Non-pigmented ciliary epithelial cell (primary cell): ENCODE results near the gene UBE2F.
A peak's percentile ranks its signal among the peaks of the same experiment; 100 is the strongest.
"Not testable (repeated sequence)": the region's sequence is repeated elsewhere in the genome, so short reads cannot be mapped to it uniquely, and the experiment has no call there.

Experiments used
- DNase-seq: peaks from one replicate; pipeline ENCODE4 v3.0.0-alpha.2; 2010; ENCODE audit warnings: low read depth

UBE2F gene

DNA sequence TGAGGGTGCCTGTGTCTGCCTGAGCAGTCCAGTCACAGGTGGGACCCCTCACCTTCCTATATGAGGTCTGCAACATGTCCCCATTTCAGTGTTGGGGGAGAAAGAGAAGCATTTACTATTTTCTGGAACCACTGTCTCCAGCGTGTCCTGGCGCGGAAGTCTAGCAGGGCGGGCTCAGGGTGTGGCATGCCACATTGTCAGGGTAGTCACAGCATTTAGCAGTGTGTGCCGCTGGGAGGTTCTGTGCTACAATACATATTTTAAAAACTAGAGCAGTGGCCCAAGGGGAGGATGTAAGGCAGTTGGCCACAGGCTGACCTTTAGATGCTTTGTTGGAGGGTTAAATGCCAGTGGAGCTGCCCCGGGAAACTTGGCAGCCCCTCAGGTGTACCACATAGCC, 12.5 kb downstream of the UBE2F start:
- no peak for DNase-seq

DNA sequence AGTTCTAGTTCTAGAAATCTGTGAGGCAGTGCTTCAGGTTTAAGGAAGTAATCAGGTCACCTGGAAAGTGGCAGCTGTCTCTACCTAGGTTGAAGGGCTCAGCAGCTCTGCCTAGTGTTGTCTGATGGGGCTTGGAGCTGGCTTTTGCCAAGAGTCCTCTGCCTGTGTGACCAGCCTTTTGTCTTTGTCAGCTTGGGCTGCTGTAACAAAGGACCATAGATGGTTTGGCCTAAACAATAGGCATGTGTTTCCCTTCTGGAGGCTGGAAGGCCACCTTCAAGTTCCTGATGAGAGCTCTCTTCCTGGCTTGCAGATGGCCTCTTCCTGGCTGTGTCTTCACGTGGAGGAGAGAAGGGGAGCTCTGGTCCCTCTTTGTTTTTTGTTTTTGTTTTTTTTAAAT, 13.3 kb downstream of the UBE2F start:
- no peak for DNase-seq

DNA sequence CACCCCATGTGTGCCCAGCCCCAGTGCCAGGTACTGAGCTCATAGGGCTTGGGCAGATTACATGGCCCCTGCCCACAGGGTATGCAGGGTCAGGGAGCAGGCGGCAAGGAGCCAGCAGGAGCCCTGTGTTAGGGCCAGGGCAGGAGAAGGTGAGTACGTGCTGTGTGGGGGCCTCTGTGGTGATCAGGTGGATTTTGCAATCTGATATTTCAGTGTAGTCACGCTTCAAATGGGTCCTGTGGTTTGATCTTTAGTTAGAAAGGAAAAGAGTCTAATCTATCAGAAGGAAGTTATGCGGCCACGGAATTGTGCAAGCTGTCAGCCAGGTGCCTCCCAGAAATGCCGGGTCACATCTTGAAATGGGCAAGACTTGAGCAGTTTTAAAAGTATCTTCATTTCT, 13.9 kb downstream of the UBE2F start:
- DNase-seq, result no peak

DNA sequence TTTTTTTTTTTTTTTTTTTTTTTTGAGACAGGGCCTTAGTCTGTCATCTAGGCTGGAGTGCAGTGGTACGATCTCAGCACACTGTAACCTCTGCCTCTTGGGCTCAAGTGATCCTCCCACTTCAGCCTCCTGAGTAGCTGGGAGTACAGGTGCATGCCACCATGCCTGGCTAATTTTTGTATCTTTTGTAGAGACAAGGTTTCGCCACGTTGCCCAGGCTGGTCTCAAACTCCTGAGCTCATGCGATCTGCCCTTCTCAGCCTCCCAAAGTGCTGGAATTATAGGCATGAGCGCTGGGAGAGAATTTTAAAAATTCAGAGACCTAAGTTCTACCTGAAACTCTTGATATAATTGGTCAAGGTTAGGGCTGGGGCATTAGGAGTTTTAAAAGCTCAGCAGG, 14.8 kb downstream of the UBE2F start:
- not testable (repeated sequence) for DNase-seq

DNA sequence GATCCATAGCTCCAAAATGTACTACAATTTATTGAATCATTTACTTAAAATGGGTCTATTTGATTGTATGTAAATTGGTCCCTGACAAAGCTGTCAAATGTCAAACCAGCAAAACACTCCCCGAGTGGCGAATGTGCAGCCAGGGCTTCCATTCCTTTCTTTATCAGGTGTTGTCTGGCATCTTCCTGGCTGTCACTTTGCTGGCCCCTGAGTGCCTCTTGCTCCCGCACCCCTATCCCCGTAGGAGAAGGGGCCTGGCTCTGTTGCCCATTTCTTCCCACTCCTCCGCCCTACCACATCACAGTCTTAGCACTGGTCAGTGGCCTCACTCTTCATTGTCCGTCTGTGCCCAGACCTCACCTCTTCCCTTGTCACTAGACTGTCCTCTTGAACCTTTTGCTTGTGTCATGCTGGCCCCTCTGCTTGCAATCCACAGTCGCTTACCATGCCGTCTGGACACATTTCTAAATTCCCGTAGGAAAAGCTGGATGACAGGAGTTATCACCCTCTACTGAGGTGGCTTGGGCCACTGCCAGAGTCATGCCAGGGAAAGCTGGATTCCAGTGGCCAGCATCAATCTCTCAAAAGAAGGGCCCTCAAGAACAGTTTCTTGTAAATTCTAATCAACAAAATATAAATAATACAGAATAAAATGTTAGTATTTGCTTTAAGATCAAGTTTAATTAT, 15.4 kb downstream of the UBE2F start:
- DNase-seq, result no peak

DNA sequence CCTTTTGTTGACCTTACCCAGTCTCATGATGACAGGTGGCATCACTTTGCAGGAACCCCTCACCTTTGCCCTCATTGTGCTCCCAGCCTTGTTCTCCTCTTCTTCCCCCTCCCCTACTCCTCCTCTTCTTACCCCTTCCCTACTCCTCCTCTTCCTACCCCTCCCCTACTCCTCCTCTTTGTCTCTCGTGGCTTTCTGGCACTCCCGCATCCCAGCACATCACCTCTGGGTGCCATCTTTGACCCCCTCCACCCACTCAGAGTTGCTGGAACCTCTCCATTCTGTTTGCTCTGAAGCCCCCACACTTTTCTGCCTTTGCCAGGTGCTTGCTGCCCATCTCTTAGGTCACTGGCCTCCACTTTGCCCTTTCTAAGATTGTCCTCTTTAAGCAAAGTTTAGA, 17.1 kb downstream of the UBE2F start:
- DNase-seq, result no peak

DNA sequence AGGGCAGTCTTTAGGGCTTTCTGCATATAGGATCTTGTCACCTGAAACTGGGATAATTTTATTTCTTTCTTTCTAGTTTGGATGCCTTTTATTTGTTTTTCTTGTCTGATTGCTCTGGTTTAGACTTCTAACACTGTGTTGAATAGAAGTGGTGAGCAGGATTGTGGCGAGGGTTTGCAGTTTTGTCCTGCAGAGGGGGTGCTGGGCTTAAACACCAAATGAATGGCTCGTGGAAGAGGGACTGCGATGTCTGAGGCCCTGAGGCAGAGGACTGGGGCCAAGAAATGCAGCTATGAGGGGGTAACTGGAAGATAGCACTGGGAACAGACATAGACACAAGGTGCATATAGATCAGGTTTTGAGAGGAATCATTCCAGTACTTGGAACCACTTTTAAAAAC, 20.5 kb downstream of the UBE2F start:
- DNase-seq, result no peak

DNA sequence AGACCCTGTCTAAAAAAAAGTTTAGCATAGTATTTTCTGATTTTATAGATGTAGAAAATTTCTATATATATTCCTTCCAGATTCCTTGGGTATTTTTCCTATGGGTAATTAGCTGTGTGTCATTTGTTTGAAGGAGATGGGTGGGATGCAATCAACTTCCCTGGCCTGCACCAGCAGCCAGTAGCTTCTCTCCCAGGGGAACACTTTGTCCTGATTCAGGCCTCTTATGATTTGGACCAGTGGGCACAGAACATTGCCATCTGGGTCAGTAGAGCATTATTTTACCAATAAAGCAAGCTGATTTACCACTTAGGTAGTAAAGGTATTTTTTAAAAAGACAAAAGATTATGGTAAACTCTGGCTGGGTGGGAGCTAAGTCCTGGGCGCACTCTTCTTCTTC, 26.9 kb downstream of the UBE2F start:
- no peak for DNase-seq

DNA sequence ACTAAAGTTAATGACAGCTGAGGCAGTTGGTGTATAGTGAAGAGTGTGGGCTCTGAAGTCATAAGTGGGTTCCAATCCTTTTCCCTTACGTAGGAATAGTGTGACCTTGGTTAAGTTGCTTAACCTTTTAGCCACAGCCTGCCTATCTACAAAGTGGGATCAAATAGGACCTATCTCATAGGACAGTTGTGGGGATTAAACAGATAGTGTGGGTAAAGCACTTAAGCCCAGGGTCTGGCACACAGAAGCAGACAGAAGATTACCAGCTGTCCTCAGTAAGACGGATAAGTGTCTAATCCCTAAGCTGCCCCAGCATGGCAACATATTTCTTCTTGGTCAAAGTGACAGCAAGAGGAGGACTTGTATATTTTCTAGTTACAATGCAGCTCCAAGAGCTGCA, 28.2 kb downstream of the UBE2F start:
- no peak for DNase-seq

DNA sequence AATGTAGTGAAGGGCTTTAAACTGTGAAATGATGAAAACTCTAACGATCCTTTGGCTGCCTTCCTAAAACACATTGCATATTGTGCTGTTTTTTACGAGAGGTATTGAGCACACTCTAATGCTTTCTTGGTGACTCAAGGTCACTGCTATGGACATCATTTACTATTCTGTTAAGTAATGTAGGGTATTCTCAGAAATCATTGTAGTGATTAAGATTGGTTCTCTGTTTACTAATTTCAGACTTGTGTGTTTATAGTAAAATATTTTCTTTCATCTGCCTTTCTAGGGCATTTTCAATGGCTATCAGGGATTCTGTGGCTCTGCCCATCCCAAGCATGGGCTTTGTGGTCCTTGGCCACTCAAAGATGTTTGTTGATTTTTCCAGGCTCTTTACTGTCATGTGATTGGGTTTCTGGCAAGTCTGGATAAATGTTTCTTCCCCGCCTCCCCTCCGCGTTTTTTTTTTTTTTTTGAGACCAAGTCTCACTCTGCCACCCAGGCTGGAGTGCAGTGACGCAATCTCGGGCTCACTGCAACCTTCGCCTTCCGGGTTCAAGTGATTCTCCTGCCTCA, 29.3 kb downstream of the UBE2F start:
- peak; percentile 15 for DNase-seq

DNA sequence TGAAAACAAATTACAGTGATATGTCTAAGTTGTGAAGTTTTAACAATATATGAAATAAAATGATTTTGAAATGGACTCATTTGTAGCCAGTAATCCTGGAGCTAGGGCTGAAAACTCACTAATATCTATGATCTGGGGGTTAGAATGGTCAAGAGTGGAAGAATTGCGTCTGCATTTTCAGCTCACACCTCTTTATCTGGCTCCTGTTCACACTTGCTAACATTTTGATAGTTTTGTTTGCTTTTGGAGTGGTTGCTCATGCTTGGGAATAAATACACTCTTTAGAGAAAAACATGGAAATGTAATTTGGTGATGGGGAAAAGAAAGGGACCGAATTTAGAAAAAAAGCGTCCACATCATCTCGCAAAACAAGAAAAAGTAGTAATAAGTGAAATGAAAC, 30.7 kb downstream of the UBE2F start:
- DNase-seq, result no peak

DNA sequence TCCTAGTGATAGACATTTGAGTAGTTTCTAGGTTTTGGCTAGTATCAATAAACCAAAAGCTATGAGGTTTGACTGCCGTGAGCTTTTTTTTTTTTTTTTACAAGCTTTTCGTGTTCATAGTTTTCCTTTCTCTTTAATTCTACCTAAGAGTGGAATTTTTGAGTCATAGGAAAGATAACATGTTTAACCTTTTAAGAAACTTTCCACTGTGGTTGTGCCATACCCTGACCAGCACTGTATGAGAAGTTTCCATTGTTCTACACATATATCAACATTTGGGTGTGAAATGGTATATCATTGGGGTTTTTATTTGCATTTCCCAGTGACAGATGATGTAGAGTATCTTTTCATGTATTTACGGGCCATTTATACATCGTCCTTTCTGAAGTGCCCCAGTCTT, 31.7 kb downstream of the UBE2F start:
- DNase-seq, result peak; percentile 13

DNA sequence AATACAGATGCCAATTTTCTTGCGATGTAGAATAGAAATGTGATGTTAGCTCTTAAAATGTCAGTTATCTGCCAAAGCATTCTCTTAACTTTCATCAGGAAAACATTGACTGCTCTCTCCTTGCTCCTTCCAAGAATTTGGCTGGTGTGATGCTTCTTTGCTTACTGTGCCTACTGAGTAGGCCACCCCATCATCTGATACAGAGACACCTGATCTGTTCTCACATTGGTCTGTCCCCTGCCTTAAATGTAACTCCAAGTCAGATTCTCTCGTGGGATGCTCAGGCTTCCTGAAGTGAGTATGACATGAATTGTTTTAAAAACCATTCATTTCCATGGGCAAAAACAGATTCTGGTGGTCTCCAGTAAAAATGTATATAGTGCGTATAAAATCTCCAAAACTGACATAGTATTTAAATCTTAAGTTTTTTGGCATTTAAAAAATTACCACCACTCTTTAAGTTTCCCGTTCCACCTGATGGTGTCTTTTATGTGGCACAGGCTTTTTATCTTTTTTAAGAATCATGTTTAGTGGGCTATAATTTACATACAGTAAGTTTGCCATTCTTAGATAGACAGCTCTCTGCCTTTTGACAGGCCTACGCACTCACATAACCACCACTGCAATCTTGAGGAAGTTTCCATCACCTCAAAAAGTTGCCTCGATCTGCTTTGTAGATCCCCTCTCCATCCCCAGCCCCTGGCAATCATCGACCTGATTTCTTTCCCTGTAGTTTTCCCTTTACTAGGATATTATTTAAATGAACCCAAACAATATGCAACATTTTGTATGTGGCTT, 36.6 kb downstream of the UBE2F start:
- DNase-seq, result no peak

DNA sequence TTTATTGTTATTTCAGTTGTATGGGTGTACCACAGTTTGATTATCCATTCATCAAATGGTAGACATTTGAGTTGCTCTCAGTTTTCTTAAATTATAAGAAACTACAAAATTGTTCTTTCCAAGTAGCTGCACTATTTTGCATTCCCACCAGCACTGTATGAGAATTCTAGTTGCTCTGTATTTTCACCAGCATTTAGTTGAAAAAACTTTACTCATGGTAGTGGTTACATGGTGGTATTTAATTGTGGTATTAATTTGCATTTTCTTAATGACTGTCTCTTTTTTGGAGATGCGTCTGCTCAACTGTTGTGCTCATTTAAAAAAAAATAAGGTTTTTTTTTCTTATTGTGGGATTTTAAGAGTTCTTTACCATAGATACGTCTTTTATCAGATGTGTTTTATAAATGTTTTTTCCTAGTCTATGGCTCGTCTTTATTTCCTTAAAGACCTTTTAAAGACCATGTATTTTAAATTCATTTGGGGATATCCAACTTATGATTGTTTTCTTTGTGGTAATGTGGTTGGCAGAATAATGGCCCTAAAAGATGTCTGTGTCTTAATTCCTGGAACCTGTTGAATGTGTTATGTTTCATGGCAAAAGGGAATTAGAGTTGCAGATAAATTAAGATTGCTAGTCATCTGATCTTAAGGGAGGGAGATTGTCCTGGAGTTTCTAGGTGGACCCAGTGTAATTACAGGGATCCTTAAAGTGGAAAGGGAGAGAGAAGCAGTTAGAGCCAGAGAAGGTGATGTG, 37.4 kb downstream of the UBE2F start:
- no peak for DNase-seq

DNA sequence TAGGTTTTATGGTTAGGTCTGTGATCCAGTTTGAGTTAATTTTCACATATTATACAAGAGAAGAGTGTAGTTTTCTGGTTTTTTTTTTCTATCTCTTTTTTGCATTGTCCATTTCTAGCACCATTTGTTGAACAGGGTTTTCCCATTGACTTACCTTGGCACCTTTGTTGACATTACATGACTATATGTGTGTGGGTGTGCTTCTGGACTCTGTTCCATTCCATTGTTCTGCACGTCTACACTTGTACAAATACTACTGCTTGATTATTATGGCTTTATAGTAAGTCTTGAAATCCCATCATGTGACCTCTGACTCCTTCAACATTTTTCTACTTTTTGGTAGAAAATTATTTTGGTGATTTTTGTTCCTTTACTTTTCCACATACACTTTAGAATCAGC, 38.7 kb downstream of the UBE2F start:
- DNase-seq, result no peak

DNA sequence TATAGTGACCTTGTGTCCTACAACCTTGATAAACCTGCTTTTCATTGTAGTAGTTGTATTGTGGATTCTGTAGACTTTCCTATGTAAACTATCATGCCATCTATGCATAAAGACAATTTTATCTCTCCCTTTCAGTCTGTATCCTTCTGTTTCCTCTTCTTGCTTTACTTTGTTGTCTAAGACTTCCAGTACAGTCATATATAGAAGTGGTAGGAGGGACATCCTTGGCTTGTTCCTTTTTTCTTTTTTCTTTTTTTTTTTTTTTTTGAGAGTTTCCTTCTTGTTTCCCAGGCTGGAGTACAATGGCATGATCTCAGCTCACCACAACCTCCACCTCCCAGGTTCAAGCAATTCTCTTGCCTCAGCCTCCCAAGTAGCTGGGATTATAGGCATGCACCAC, 39.7 kb downstream of the UBE2F start:
- DNase-seq, result no peak

DNA sequence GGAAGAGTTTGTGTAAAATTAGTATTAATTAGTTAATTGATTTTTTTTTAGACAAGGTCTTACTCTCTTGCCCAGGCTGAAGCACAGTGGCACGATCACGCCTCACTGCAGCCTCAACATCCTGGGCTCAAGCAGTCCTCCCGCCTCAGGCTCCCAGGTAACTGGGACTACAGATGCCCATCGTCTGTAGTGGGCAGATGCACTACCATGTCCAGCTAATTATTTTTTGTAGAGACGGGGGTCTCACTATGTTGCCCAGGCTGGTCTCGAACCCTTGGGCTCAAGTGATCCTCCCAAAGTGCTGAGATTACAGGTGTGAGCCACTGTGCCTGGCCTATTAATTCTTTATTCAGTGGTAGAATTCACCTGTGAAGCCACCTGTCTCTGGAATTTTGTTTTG, 41.1 kb downstream of the UBE2F start:
- no peak for DNase-seq

DNA sequence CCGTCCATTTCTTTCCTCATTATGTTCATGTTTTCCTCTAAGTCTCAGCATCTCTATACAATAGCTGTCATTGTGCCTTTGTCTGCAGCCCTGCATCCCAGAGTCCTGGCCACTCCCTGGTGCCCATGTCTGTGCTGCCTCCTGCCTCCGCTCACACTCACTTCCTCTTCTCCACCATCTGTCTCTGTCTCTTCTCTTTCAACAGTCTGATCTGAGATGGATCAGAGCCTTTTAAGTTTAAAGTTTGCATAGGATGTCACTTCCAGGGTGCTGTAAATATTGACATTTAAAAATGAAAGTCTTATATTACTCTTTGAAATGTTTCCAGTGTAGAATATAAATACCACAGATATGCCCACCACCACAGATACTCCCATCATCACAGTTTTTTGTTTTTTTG, 42.7 kb downstream of the UBE2F start:
- DNase-seq, result no peak

DNA sequence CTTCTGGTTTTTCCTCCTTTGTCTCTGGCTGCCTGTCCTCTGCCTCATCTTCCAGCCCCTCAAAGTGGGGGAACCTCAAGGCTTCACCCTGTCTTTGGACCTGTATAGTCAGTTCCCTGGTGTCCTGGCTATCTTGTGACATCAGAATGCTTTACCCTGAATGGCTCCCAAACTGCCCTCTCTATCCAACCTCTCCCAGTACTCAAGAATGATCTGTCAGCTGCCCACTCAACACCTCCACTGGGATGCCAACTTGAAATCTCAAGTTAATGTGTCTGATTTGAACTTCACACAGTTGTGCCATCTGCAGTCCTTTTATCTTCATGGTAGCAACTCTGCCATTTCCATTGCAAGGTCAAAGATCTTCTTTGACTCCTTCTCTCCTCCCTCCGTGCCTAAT, 43.8 kb downstream of the UBE2F start:
- DNase-seq, result no peak

DNA sequence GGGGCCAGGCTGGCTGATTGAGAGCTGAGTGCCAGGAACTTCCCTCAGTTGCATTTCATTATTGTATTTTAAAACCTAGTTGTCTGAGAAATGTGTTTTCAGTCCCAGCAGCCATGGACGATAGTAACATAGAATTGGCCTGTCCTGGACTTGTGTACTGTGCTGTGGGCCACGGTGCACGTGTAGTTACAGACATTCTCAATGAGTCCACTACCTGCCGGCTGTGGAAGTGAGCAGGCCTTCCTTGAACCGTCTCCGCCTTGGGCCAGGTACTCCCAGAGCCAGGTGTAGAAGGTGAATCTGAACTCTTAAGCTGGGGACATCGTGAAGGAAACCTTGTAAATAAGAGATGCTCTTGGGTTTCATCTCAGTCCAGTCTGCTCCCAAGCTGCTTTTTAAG, 47.0 kb downstream of the UBE2F start:
- DNase-seq, result no peak

DNA sequence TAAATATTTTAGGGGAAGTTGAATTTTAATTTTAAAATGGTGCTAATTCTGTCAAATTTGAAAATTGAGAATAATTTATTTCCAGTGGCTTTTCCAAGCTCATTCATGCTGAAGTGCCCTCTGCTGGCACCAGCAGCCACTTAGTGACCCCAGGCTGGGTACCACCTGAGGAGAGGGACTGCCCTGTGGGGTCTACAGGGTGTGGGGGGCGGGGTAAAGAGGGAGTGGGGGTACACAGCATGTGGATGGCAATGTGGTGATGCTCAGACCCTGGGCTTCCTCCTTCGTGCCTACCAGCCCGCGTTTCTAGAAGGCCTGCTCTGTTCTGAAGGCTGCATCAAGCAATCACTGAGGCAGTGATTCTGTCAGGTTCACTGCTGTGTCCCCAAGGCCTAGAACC, 48.9 kb downstream of the UBE2F start:
- DNase-seq, result no peak

DNA sequence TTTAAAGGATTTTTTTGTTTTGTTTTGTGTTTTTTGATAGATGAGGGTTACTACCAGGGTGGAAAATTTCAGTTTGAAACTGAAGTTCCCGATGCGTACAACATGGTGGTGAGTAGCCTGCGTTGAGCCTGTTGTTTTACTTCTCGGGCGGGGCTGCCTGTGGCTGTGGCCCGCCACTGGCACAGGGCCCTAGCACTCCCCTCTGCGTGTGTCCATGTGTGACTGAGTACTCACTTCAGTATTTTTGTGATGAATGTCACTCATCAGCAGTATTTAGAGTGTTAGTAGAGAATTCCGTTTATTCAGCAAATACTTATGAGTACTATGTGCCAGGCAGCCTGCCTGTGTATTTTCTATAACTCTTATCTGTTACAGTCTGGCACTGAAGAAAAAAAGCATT, 49.7 kb downstream of the UBE2F start:
- DNase-seq, result no peak

DNA sequence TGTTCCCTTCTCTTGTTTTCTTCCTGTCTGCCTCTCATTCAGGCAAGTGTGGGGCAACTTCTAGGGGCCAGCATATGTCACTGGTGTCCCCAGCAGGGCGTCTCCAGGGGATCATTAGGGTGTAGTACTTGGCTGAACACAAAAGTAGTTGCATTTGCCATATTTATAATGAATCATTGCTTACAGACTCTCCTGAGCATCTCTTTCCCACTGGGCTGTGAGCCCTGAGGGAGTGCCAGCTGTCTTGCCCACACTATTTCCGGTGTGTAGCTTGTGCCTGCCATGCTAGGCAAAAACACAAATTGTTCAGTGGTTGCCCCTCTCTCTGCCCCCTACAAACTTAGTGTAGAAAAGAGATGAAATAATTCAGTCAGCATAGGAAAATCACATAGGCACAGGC, 53.1 kb downstream of the UBE2F start:
- no peak for DNase-seq
